GM23248 (cell line): Measurements from ENCODE around the gene KY. TPM values are rescaled to one million over a fixed set of nuclear protein-coding genes. Genes with fewer than 3 reads are reported as not detected.
A peak's percentile ranks its signal among the peaks of the same experiment; 100 is the strongest.

Experiments
- DNase-seq: peaks from one replicate; pipeline ENCODE4 v3.0.0-alpha.2; 2015
- H2AFZ ChIP-seq: fragments of 200-600 bp; sonication (generic); 2 replicates; pipeline ENCODE4 v1.6.1; 2016; ENCODE audit warnings: antibody characterized with exemption
- H3F3A ChIP-seq: fragments of 200-600 bp; sonication (generic); 2 replicates; pipeline ENCODE4 v1.6.1; 2016; ENCODE audit warnings: mild to moderate bottlenecking, antibody characterized with exemption, mixed run types; ENCODE audit not compliant: insufficient read depth
- H3K27ac ChIP-seq: fragments of 200-600 bp; sonication (generic); 2 replicates; pipeline ENCODE4 v1.5.1; 2016; ENCODE audit warnings: mild to moderate bottlenecking
- H3K27me3 ChIP-seq: fragments of 200-600 bp; sonication (generic); replicated peaks from 2 replicates; pipeline ENCODE4 v1.6.1; 2016; ENCODE audit warnings: mild to moderate bottlenecking; ENCODE audit not compliant: insufficient read depth
- H3K36me3 ChIP-seq: fragments of 200-600 bp; sonication (generic); 2 replicates; pipeline ENCODE4 v1.6.1; 2016; ENCODE audit warnings: low read depth, mild to moderate bottlenecking
- H3K4me1 ChIP-seq: fragments of 200-600 bp; sonication (generic); 2 replicates; pipeline ENCODE4 v1.6.1; 2016; ENCODE audit warnings: mild to moderate bottlenecking; ENCODE audit not compliant: insufficient read depth
- H3K4me2 ChIP-seq: fragments of 200-600 bp; sonication (generic); one replicate; pipeline ENCODE4 v1.6.1; 2016; ENCODE audit warnings: mild to moderate bottlenecking; ENCODE audit not compliant: unreplicated experiment
- H3K4me3 ChIP-seq: fragments of 200-600 bp; sonication (generic); 2 replicates; pipeline ENCODE4 v1.5.1; 2016; ENCODE audit warnings: mild to moderate bottlenecking
- H3K79me2 ChIP-seq: fragments of 200-600 bp; sonication (generic); 2 replicates; pipeline ENCODE4 v1.6.1; 2016; ENCODE audit warnings: mild to moderate bottlenecking; ENCODE audit not compliant: insufficient read depth
- H3K9ac ChIP-seq: fragments of 200-600 bp; sonication (generic); 2 replicates; pipeline ENCODE4 v1.6.1; 2016; ENCODE audit warnings: mild to moderate bottlenecking
- H3K9me2 ChIP-seq: fragments of 200-600 bp; sonication (generic); 2 replicates; pipeline ENCODE4 v1.6.1; 2016; ENCODE audit warnings: mixed run types, mild to moderate bottlenecking, moderate library complexity; ENCODE audit not compliant: insufficient read depth
- H3K9me3 ChIP-seq: fragments of 200-600 bp; sonication (generic); one replicate; pipeline ENCODE4 v1.6.1; 2017; ENCODE audit warnings: low read depth
- H4K20me1 ChIP-seq: fragments of 200-600 bp; sonication (generic); 2 replicates; pipeline ENCODE4 v1.6.0; 2016; ENCODE audit not compliant: insufficient read depth
- EZH2 ChIP-seq: fragments of 200-600 bp; sonication (generic); IDR thresholded peaks from 2 replicates; pipeline ENCODE4 v1.6.1; 2018; ENCODE audit warnings: antibody characterized with exemption, mild to moderate bottlenecking; ENCODE audit not compliant: insufficient read depth, poor library complexity, severe bottlenecking
- EZH2phosphoT487 ChIP-seq: fragments of 200-600 bp; sonication (generic); IDR thresholded peaks from 2 replicates; pipeline ENCODE4 v1.6.1; 2018; ENCODE audit warnings: antibody characterized with exemption, moderate library complexity, mild to moderate bottlenecking, low read depth; ENCODE audit not compliant: insufficient read depth
- WGBS, 2 experiments: methylation state at CpG; one replicate each; pipeline ENCODE4 v1.1.6; 2015 to 2017; ENCODE audit warnings: low lambda C conversion rate in 2 of 2, low coverage in 1 of 2; ENCODE audit errors: missing lambda C conversion rate in 2 of 2; 5-methylcytosine and 5-hydroxymethylcytosine counted together
- in situ Hi-C: fragments of 300-500 bp; cut with MboI; formaldehyde crosslinking; loops from 2 replicates; pipeline ENCODE4 v1.15.0; 2020
- polyA plus RNA-seq: library from polyadenylated mRNA; unstranded; fragments of >200 nt; fragmentation: Nextera tagmentation; extraction: Ambion mirVana; gene quantifications from 2 replicates; pipeline ENCODE4 v1.2.1, GENCODE V29; 2016
- total RNA-seq: library from RNA; depleted of rRNA; stranded (reverse); fragments of >200 nt; shearing (Covaris generic); gene quantifications from 2 replicates; pipeline ENCODE4 v1.2.3, GENCODE V29; 2014

The KY gene
- total and polyA plus RNA-seq, 2 experiments from 2014 or later = 0.65 to 0.76 TPM

GRCh38 chr3:134655706-134656105 lies 4.9 kb upstream of the KY start:
- WGBS, 2 experiments = 67 to 85% methylated on average over 4 of the region's 4 CpGs
- in situ Hi-C loops = no loop called here
- no peak overlapping the region for H2AFZ ChIP-seq

GRCh38 chr3:134654031-134654430 lies 3.2 kb upstream of the KY start:
- 94 to 100% methylated on average over 1 of the region's 1 CpG for WGBS, 2 experiments
- H3F3A ChIP-seq = no peaks in the 10 kb centered on the region; the same call in 1 of the 2 replicates
- H3K9me2 ChIP-seq = no peaks in the 10 kb centered on the region
- no peaks in the 10 kb centered on the region for H3K36me3 ChIP-seq
- H3K27me3 ChIP-seq = no peaks in the 10 kb centered on the region
- H4K20me1 ChIP-seq = no peaks in the 10 kb centered on the region
- in situ Hi-C loops = no loop called here
- DNase-seq = no peak
- no peaks in the 10 kb centered on the region for H3K79me2 ChIP-seq
- TF ChIP-seq EZH2 (no peak), EZH2phosphoT487 (no peak)
- no peak overlapping the region for H3K9ac ChIP-seq
- H2AFZ ChIP-seq = no peak overlapping the region
- H3K9me3 ChIP-seq = no peaks in the 10 kb centered on the region
- no peak overlapping the region for H3K4me2 ChIP-seq
- no peak overlapping the region for H3K4me3 ChIP-seq
- H3K4me1 ChIP-seq = peaks cover 11% of the 10 kb centered on the region
- no peak overlapping the region for H3K27ac ChIP-seq

More at GRCh38 chr3:134655706-134656105, 4.9 kb upstream of the KY start:
- Histone ChIP-seq H3K27me3 (no peaks in the 10 kb centered on the region), H3K79me2 (no peaks in the 10 kb centered on the region), H4K20me1 (no peaks in the 10 kb centered on the region), H3K9me3 (no peaks in the 10 kb centered on the region), H3K4me2 (no peak overlapping the region), H3K36me3 (no peaks in the 10 kb centered on the region), H3K9me2 (no peaks in the 10 kb centered on the region), H3K4me3 (no peak overlapping the region), H3K4me1 (peaks cover 11% of the 10 kb centered on the region), H3K9ac (no peak overlapping the region), H3F3A (no peaks in the 10 kb centered on the region; the same call in 1 of the 2 replicates), H3K27ac (no peak overlapping the region)
- DNase-seq = no peak
- TF ChIP-seq EZH2 = no peak

GRCh38 chr3:134652886-134653630 lies 2.2 kb upstream of the KY start:
- Histone ChIP-seq H4K20me1 (no peaks in the 10 kb centered on the region), H2AFZ (no peak overlapping the region), H3K4me2 (no peak overlapping the region), H3F3A (no peaks in the 10 kb centered on the region; the same call in 1 of the 2 replicates), H3K9ac (no peak overlapping the region), H3K4me3 (no peak overlapping the region), H3K27ac (no peak overlapping the region), H3K27me3 (no peaks in the 10 kb centered on the region), H3K79me2 (no peaks in the 10 kb centered on the region), H3K4me1 (peaks cover 11% of the 10 kb centered on the region), H3K9me2 (no peaks in the 10 kb centered on the region), H3K9me3 (no peaks in the 10 kb centered on the region), H3K36me3 (no peaks in the 10 kb centered on the region)
- WGBS, 2 experiments = 98 to 100% methylated on average over 7 of the region's 7 CpGs
- no peak for TF ChIP-seq EZH2
- no peak for TF ChIP-seq EZH2phosphoT487
- in situ Hi-C loops = no loop called here
- no peak for DNase-seq

DNA sequence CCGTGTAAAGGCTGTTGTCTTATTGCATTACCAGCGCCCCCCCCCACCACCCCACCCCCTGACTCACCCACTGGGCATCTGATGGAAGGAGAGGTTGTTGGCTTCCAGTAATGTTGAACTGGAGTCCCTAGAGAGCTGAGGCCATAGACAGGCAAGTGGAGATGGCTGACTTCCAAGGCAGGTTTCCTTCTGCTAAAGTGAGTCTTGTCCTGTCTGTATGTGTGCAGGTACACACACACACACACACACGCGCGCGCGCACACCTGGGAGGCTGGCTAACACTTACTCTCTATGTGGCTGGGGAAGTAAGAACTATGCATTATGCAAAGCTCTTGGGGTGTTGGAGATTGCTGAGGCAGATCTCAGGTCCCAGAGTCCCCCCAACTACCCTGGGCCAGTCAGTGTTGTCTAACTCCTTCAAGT lies 1.6 kb upstream of the KY start:
- Histone ChIP-seq H3F3A (no peaks in the 10 kb centered on the region; the same call in 1 of the 2 replicates), H3K79me2 (no peaks in the 10 kb centered on the region), H4K20me1 (no peaks in the 10 kb centered on the region), H3K9ac (no peak overlapping the region), H3K27me3 (no peaks in the 10 kb centered on the region), H3K4me2 (no peak overlapping the region), H3K36me3 (no peaks in the 10 kb centered on the region), H3K27ac (no peak overlapping the region; the same call in 1 of the 2 replicates), H3K4me3 (no peak overlapping the region), H3K9me2 (no peaks in the 10 kb centered on the region), H3K4me1 (peaks cover 11% of the 10 kb centered on the region), H3K9me3 (no peaks in the 10 kb centered on the region), H2AFZ (no peak overlapping the region)
- TF ChIP-seq EZH2phosphoT487 (no peak), EZH2 (no peak)
- peak; percentile 87 for DNase-seq
- 68 to 77% methylated on average over 7 of the region's 7 CpGs for WGBS, 2 experiments
- in situ Hi-C loops = no loop called here
